NB4 (cell line): ENCODE measurements around the gene AUTS2.

Experiments
- DNase-seq: peaks from one replicate; pipeline ENCODE4 v3.0.0; 2010; ENCODE audit warnings: low read depth
- H3K4me3 ChIP-seq: one replicate; pipeline ENCODE4 v1.5.1; 2011; ENCODE audit warnings: mild to moderate bottlenecking, low read depth, low read length, moderate library complexity
- CTCF ChIP-seq: IDR thresholded peaks from one replicate; pipeline ENCODE4 v1.5.1; 2012; ENCODE audit warnings: low read depth, low read length
- MAX ChIP-seq: IDR thresholded peaks from 2 replicates; pipeline ENCODE4 v1.6.1; 2011; ENCODE audit warnings: low read depth, low read length
- MYC ChIP-seq: IDR thresholded peaks from 2 replicates; pipeline ENCODE4 v1.6.1; 2011; ENCODE audit warnings: low read depth, low read length
- POLR2A ChIP-seq: IDR thresholded peaks from 2 replicates; pipeline ENCODE4 v1.6.1; 2011; ENCODE audit warnings: mild to moderate bottlenecking; ENCODE audit not compliant: insufficient read length; ENCODE audit errors: extremely low read depth

Gene AUTS2

GRCh38 chr7:70608229-70608628, 1010.0 kb downstream of the AUTS2 start:
- TF ChIP-seq MAX (no peak), MYC (no peak), CTCF (no peak), POLR2A (no peak)
- no peak for DNase-seq
- no peak overlapping the region for H3K4me3 ChIP-seq

- TF ChIP-seq MYC (no peak), CTCF (no peak), POLR2A (no peak), MAX (no peak)
- DNase-seq = no peak
- H3K4me3 ChIP-seq = no peak overlapping the region
Measured at GRCh38 chr7:70612811-70613210, 1014.5 kb downstream of the AUTS2 start.

- DNase-seq = peak; percentile 20
- no peak for TF ChIP-seq CTCF
- TF ChIP-seq MAX = no peak
- TF ChIP-seq POLR2A = no peak
- TF ChIP-seq MYC = no peak
- H3K4me3 ChIP-seq = no peak overlapping the region
Measured at GRCh38 chr7:70614237-70615045, 1016.2 kb downstream of the AUTS2 start.

- TF ChIP-seq MYC (no peak), POLR2A (no peak), MAX (no peak), CTCF (no peak)
- DNase-seq = no peak
- H3K4me3 ChIP-seq = no peak overlapping the region
Measured at GRCh38 chr7:70615066-70615606, 1016.9 kb downstream of the AUTS2 start.

- TF ChIP-seq MYC = no peak
- no peak for TF ChIP-seq CTCF
- no peak for TF ChIP-seq POLR2A
- TF ChIP-seq MAX = no peak
- H3K4me3 ChIP-seq = no peak overlapping the region
- DNase-seq = no peak
Measured at GRCh38 chr7:70616211-70616610, 1017.9 kb downstream of the AUTS2 start.

GRCh38 chr7:70616821-70617220, 1018.5 kb downstream of the AUTS2 start:
- no peak overlapping the region for H3K4me3 ChIP-seq
- TF ChIP-seq POLR2A (no peak), MYC (no peak), CTCF (no peak)
- no peak for DNase-seq
